Mammary epithelial cell (primary cell): ENCODE measurements around the gene PLA2G2D.

Source experiments
- EZH2 ChIP-seq: IDR thresholded peaks from 2 replicates; pipeline ENCODE4 v1.6.1; 2012; ENCODE audit warnings: low read length, inconsistent platforms, borderline replicate concordance
- TF ChIP-seq, protein P1 (sequence below), 2 donors: IDR thresholded peaks in 1 of 2; conservative IDR thresholded peaks in 1 of 2; 2 replicates each; pipeline ENCODE4 v1.5.1; 2011 to 2012; ENCODE audit warnings: inconsistent platforms in 2 of 2, low read length in 2 of 2, mild to moderate bottlenecking in 2 of 2, control low read depth in 1 of 2, low read depth in 1 of 2; ENCODE audit not compliant: insufficient read depth in 1 of 2; ENCODE audit errors: extremely low read depth in 1 of 2

DNA sequence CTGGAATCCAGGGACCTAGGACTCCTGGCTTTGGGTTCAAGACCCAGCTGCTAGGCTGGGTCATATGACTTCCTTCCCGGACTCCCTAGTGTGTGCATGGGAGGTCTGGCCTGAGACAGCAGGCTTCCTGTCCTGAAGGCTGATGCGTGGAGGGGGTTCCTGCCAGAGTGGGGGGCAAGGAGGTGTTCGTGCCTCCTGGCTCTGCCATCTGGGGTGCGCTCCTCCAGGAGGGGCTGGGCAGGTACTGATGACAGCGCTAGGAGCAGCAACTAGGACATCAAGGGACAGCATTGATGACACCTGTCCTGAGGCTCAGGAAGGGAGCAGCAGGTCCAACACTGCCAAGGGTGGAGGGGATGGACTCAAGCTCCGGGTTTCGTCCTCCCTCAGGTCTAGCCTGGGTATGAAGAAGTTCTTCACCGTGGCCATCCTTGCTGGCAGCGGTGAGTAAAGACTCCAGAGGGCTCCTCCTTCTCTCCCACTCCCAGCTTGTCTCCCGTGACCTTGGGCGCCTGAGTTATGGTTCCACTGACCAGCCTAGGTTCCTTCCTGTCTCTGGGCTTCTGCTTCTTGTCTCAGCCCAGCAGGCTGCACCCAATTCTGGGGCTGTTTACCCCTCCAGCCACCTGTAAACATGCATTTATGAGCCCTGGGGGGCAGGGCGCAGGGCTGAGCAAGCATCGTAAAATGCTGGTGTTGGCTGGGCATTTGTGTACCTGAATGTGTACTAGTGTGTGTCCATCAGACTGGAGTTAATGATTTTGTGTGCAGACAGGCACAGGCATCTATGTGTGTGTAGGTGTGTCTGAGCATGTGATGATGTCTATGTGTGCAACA lies 20.7 kb upstream of the PLA2G2D start:
- TF ChIP-seq, protein P1, sequence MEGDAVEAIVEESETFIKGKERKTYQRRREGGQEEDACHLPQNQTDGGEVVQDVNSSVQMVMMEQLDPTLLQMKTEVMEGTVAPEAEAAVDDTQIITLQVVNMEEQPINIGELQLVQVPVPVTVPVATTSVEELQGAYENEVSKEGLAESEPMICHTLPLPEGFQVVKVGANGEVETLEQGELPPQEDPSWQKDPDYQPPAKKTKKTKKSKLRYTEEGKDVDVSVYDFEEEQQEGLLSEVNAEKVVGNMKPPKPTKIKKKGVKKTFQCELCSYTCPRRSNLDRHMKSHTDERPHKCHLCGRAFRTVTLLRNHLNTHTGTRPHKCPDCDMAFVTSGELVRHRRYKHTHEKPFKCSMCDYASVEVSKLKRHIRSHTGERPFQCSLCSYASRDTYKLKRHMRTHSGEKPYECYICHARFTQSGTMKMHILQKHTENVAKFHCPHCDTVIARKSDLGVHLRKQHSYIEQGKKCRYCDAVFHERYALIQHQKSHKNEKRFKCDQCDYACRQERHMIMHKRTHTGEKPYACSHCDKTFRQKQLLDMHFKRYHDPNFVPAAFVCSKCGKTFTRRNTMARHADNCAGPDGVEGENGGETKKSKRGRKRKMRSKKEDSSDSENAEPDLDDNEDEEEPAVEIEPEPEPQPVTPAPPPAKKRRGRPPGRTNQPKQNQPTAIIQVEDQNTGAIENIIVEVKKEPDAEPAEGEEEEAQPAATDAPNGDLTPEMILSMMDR (conservative IDR thresholded peaks at IDR 0.05 in 1 of 2, IDR thresholded peaks at IDR 0.05 in 1 of 2; ENCODE audit: extremely low read depth in 1 of 2, insufficient read depth in 1 of 2, low read depth in 1 of 2, low read length in 2 of 2) = no peak
- TF ChIP-seq EZH2 = no peak
